ENCODE results near the gene CNMD.
A peak's percentile ranks its signal among the peaks of the same experiment; 100 is the strongest.

Gene CNMD

DNA sequence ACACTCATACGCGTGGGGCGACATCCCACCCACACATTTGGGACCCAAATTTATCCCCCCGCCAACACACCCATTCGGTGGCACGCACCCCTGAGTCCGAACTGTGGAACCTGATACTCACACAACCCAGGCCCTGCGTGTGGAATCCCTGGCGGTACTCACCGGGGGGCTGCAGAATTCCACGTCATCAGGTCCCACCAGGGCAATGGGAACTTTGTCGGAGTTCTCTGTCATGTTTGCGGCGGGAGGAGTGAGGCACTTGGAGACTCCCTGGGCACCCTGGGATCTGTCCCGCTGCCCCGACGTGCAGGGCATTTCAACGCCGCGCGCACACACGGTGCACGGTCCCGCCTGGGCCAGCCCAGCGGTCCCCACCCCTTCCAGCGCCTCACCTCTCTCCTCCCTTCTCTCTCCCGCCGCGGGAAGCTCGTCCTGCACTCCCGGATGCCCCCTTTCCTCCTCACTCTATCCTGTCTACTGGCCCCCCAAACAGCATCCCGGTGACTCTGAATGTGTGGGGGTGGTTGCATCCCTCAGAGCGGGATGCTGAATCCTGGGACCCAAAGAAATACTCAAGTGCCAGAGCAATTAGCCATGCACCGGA is at the start of gene CNMD:
CNMD (minus strand) TSS at position 353 of the 604 bp plus-strand sequence; CDS start at position 234, 119 bp downstream.
- H3K27me3 Mint-ChIP-seq (ENCODE audit: low read depth, poor library complexity) = peaks cover 55% of the 10 kb centered on the region

GRCh38 chr13:52788011-52788410 is 48.4 kb upstream of the CNMD start:
- TF ChIP-seq, protein P1, sequence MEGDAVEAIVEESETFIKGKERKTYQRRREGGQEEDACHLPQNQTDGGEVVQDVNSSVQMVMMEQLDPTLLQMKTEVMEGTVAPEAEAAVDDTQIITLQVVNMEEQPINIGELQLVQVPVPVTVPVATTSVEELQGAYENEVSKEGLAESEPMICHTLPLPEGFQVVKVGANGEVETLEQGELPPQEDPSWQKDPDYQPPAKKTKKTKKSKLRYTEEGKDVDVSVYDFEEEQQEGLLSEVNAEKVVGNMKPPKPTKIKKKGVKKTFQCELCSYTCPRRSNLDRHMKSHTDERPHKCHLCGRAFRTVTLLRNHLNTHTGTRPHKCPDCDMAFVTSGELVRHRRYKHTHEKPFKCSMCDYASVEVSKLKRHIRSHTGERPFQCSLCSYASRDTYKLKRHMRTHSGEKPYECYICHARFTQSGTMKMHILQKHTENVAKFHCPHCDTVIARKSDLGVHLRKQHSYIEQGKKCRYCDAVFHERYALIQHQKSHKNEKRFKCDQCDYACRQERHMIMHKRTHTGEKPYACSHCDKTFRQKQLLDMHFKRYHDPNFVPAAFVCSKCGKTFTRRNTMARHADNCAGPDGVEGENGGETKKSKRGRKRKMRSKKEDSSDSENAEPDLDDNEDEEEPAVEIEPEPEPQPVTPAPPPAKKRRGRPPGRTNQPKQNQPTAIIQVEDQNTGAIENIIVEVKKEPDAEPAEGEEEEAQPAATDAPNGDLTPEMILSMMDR (IDR thresholded peaks at IDR 0.05) = no peak
- no peaks in the 10 kb centered on the region for H3K36me3 Mint-ChIP-seq (ENCODE audit: low read depth)
- peaks cover 49% of the 10 kb centered on the region for H3K4me1 Mint-ChIP-seq
- H3K27ac Mint-ChIP-seq = peak overlapping the region; percentile 25
- DNase-seq = no peak
- peaks cover under 1% of the 10 kb centered on the region for H3K27me3 Mint-ChIP-seq (ENCODE audit: low read depth, poor library complexity)
- no peak overlapping the region for H3K4me3 Mint-ChIP-seq
- H3K9me3 Mint-ChIP-seq = no peaks in the 10 kb centered on the region

More for the DNA sequence above, at the start of gene CNMD:
- Mint-ChIP-seq H3K36me3 (ENCODE audit: low read depth) (peaks cover 4% of the 10 kb centered on the region), H3K27ac (no peak within 1 kb of the TSS), H3K9me3 (peaks cover 8% of the 10 kb centered on the region), H3K4me1 (peaks cover 15% of the 10 kb centered on the region), H3K4me3 (peak within 1 kb of the TSS; percentile 88)
- TF ChIP-seq, protein P1 (IDR thresholded peaks at IDR 0.05) = no peak
- peak; percentile 27 for DNase-seq

DNA sequence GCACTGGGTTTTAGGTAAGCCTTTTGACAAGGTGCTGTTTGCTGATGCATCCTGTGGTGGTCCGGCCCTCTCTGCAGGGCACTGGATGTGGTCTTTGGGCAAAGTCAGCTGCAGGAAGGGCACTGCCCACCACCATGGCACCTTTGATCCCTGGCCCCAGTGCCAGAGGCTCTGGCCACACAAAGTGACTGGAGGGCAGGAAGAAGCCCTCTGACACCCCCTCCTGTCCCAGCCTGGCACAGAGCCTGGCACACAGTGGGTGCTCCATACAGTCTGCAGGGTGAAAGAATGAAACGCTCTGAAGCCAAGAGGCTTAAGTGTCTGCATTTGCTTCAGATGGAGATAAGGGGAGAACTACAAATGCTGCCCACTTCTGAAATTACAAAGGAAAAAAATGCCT is 47.6 kb upstream of the CNMD start:
- Mint-ChIP-seq H3K4me3 (no peak overlapping the region), H3K27me3 (ENCODE audit: low read depth, poor library complexity) (peaks cover 6% of the 10 kb centered on the region), H3K36me3 (ENCODE audit: low read depth) (no peaks in the 10 kb centered on the region), H3K27ac (no peak overlapping the region), H3K4me1 (peaks cover 57% of the 10 kb centered on the region), H3K9me3 (no peaks in the 10 kb centered on the region)
- TF ChIP-seq, protein P1 (IDR thresholded peaks at IDR 0.05) = no peak
- DNase-seq = no peak

DNA sequence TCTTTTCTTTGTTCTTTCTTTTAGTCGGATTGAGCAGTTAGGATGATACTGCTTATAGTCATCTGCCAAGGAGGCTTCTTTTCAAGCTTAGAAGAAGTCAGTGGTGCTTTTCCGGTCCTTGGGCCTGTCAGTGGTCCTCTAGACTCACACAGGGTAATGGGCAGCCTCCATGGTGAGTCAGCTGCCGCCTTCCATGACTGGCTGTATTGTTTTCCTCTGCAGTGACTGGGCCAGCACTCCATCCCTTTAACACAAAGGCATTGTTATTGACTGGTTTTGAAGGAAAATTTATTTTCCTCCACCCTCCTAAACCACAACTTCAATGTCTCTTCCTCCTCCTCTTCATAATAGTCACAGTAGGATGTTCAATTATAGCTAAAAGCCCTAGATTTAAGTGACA is 47.1 kb upstream of the CNMD start:
- Mint-ChIP-seq H3K4me1 (peaks cover 60% of the 10 kb centered on the region), H3K27me3 (ENCODE audit: low read depth, poor library complexity) (peaks cover 6% of the 10 kb centered on the region), H3K4me3 (no peak overlapping the region), H3K9me3 (no peaks in the 10 kb centered on the region), H3K36me3 (ENCODE audit: low read depth) (no peaks in the 10 kb centered on the region), H3K27ac (peak overlapping the region; percentile 78)
- TF ChIP-seq, protein P1 (IDR thresholded peaks at IDR 0.05) = no peak
- DNase-seq = no peak

DNA sequence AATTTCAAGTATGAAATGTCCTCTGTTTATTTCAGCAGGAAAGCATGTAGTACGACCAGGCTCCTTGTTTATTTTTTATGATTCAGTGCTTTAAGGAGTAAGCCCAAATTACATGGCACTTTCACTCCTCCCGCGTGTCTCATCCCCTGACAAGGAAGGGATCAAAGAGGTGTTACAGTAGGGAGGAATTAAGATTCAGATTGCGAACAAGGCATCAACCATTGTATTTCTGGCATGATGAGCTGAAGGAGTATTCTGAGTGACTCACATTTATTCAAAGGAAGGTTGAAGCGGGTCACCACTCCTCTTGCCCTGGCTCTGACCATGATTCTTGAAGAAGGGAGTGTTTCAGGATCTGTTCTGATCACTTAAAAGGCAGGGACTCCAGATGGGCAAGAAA is 46.1 kb upstream of the CNMD start:
- Mint-ChIP-seq H3K4me1 (peaks cover 60% of the 10 kb centered on the region), H3K27me3 (ENCODE audit: low read depth, poor library complexity) (peaks cover 6% of the 10 kb centered on the region), H3K9me3 (no peaks in the 10 kb centered on the region), H3K4me3 (no peak overlapping the region), H3K27ac (peak overlapping the region; percentile 61), H3K36me3 (ENCODE audit: low read depth) (no peaks in the 10 kb centered on the region)
- TF ChIP-seq, protein P1 (IDR thresholded peaks at IDR 0.05) = no peak
- no peak for DNase-seq

All from nephron progenitor cell (in vitro differentiated cells).